Fibroblast of the aortic adventitia (primary cell): Measurements from ENCODE around the gene APOA1. TPM values are rescaled to one million over a fixed set of nuclear protein-coding genes. Genes with fewer than 3 reads are reported as not detected.
A peak's percentile ranks its signal among the peaks of the same experiment; 100 is the strongest.

Source experiments
- DNase-seq: peaks from one replicate; pipeline ENCODE4 v3.0.0-alpha.2; 2010; ENCODE audit warnings: low read depth
- H3K4me3 ChIP-seq: 2 replicates; pipeline ENCODE4 v1.5.1; 2011; ENCODE audit warnings: low read depth, mild to moderate bottlenecking, control low read depth, low read length, moderate library complexity
- CTCF ChIP-seq: IDR thresholded peaks from 2 replicates; pipeline ENCODE4 v1.5.1; 2011; ENCODE audit warnings: mild to moderate bottlenecking, low read length, control low read depth, inconsistent platforms; ENCODE audit not compliant: insufficient read depth
- total RNA-seq: library from RNA; depleted of rRNA; stranded (reverse); fragments of >200 nt; gene quantifications from 2 replicates; pipeline ENCODE4 v1.2.3, GENCODE V29; 2012; ENCODE audit warnings: low replicate concordance

Gene APOA1
- total RNA-seq, 1 donor, result 0.72 TPM

GRCh38 chr11:116786326-116786725, 51.1 kb downstream of the APOA1 start:
- TF ChIP-seq CTCF, result no peak
- peak overlapping the region; percentile 15 for H3K4me3 ChIP-seq

More at GRCh38 chr11:116786326-116786725, 51.1 kb downstream of the APOA1 start:
- no peak for DNase-seq

Other genes starting within 250 kb of the APOA1 start
- 14.6 and 21.8 TPM in 2 replicates for gene BUD13, start 64.6 kb downstream of the APOA1 start, total RNA-seq
- 25.5 and 37.1 TPM in 2 replicates for gene ZPR1, start 49.6 kb downstream of the APOA1 start, total RNA-seq
- not detected in 2 replicates for gene APOA5, start 45.7 kb downstream of the APOA1 start, total RNA-seq
- gene APOA4, start 14.3 kb downstream of the APOA1 start, total RNA-seq, result not detected in 2 replicates
- not detected in 2 replicates for gene APOC3, start 7.7 kb downstream of the APOA1 start, total RNA-seq